ENCODE data around the gene PKN1.
A peak's percentile ranks its signal among the peaks of the same experiment; 100 is the strongest.
"Not testable (repeated sequence)": the region's sequence is repeated elsewhere in the genome, so short reads cannot be mapped to it uniquely, and the experiment has no call there.

PKN1 gene

GRCh38 chr19:14497228-14497921 lies 64.3 kb downstream of the PKN1 start:
- DNase-seq (ENCODE audit: low read depth) = no peak

GRCh38 chr19:14502334-14503092 lies 69.4 kb downstream of the PKN1 start:
- TF ChIP-seq CTCF (IDR thresholded peaks at IDR 0.05; ENCODE audit: low read depth, low read length) = no peak
- TF ChIP-seq MAX (IDR thresholded peaks at IDR 0.05; ENCODE audit: low read depth, low read length) = no peak
- TF ChIP-seq POLR2A (IDR thresholded peaks at IDR 0.05; ENCODE audit: extremely low read depth, insufficient read length) = no peak
- TF ChIP-seq MYC (IDR thresholded peaks at IDR 0.05; ENCODE audit: low read depth, low read length) = no peak
- DNase-seq (ENCODE audit: low read depth) = no peak

More at GRCh38 chr19:14497228-14497921, 64.3 kb downstream of the PKN1 start:
- no peak overlapping the region for H3K4me3 ChIP-seq (ENCODE audit: low read depth, low read length)
- TF ChIP-seq MYC (IDR thresholded peaks at IDR 0.05; ENCODE audit: low read depth, low read length) = no peak
- TF ChIP-seq POLR2A (IDR thresholded peaks at IDR 0.05; ENCODE audit: extremely low read depth, insufficient read length) = no peak
- TF ChIP-seq MAX (IDR thresholded peaks at IDR 0.05; ENCODE audit: low read depth, low read length) = no peak
- TF ChIP-seq CTCF (IDR thresholded peaks at IDR 0.05; ENCODE audit: low read depth, low read length) = no peak

GRCh38 chr19:14503285-14503684 lies 70.2 kb downstream of the PKN1 start:
- no peak overlapping the region for H3K4me3 ChIP-seq (ENCODE audit: low read depth, low read length)
- no peak for TF ChIP-seq POLR2A (IDR thresholded peaks at IDR 0.05; ENCODE audit: extremely low read depth, insufficient read length)
- no peak for TF ChIP-seq MAX (IDR thresholded peaks at IDR 0.05; ENCODE audit: low read depth, low read length)
- TF ChIP-seq MYC (IDR thresholded peaks at IDR 0.05; ENCODE audit: low read depth, low read length) = no peak
- no peak for TF ChIP-seq CTCF (IDR thresholded peaks at IDR 0.05; ENCODE audit: low read depth, low read length)
- DNase-seq (ENCODE audit: low read depth) = no peak

More at GRCh38 chr19:14502334-14503092, 69.4 kb downstream of the PKN1 start:
- H3K4me3 ChIP-seq (ENCODE audit: low read depth, low read length) = no peak overlapping the region

GRCh38 chr19:14504575-14504974 lies 71.5 kb downstream of the PKN1 start:
- DNase-seq (ENCODE audit: low read depth); H3K4me3 ChIP-seq (ENCODE audit: low read depth, low read length): not testable (repeated sequence)

GRCh38 chr19:14505488-14506239 lies 72.6 kb downstream of the PKN1 start:
- H3K4me3 ChIP-seq (ENCODE audit: low read depth, low read length) = no peak overlapping the region
- DNase-seq (ENCODE audit: low read depth) = peak; percentile 58
- TF ChIP-seq MYC (IDR thresholded peaks at IDR 0.05; ENCODE audit: low read depth, low read length) (no peak), POLR2A (IDR thresholded peaks at IDR 0.05; ENCODE audit: extremely low read depth, insufficient read length) (no peak), CTCF (IDR thresholded peaks at IDR 0.05; ENCODE audit: low read depth, low read length) (peak; percentile 77)
